Mucosa of descending colon (tissue), 3 donors: ENCODE measurements around the gene SCN8A. TPM values are rescaled to one million over a fixed set of nuclear protein-coding genes. Genes with fewer than 3 reads are reported as not detected.

ENCODE experiments used
- ATAC-seq: fragments of 200-7000 bp; cut with Tn5 transposase; one replicate; pipeline ENCODE4 v1.9.1; 2020; ENCODE audit warnings: mild to moderate bottlenecking, moderate library complexity
- DNase-seq, 3 donors: peaks; one replicate each; pipeline ENCODE4 v3.0.0-alpha.2; 2020
- H3K36me3 ChIP-seq: fragments of 200-600 bp; one replicate; pipeline ENCODE4 v1.8.0; 2021; ENCODE audit warnings: low read depth, mild to moderate bottlenecking
- H3K4me1 ChIP-seq: fragments of 200-600 bp; one replicate; pipeline ENCODE4 v1.8.0; 2021; ENCODE audit warnings: low read depth, mild to moderate bottlenecking
- H3K4me3 ChIP-seq: fragments of 200-600 bp; one replicate; pipeline ENCODE4 v1.8.0; 2021; ENCODE audit warnings: mild to moderate bottlenecking
- H3K9me3 ChIP-seq: fragments of 200-600 bp; one replicate; pipeline ENCODE4 v1.8.0; 2021; ENCODE audit warnings: mild to moderate bottlenecking
- CTCF ChIP-seq: fragments of 200-600 bp; IDR thresholded peaks from one replicate; pipeline ENCODE4 v1.8.0; 2022; ENCODE audit warnings: antibody characterized with exemption, mild to moderate bottlenecking
- intact Hi-C, 2 donors: fragments of 100-400 bp; cut with DNase I in 1 of 2; cut with micrococcal nuclease in 1 of 2; formaldehyde crosslinking; loops; one replicate each; pipeline versions ENCODE4 v1.11.0 to v1.11.1; 2022; cut with DNase I, micrococcal nuclease
- total RNA-seq, 3 donors: library from RNA; stranded (reverse); fragmentation: NEBNext Ultra II Directional in 2 of 3; extraction: Animal tissue kit (Norgen Biotek cat#: 25700) in 2 of 3; gene quantifications; one replicate each; pipeline versions ENCODE4 v1.2.1 to v1.2.4, GENCODE V29; 2021 to 2023
- donor health status: DM: no; HTN: no; CAD: no; lungs with moderate emphysema.
- donor health status: DM: no; HTN: no; CAD: no.
- donor health status: DM: no; HTN: yes; CAD: no.

SCN8A gene
- total RNA-seq, 3 donors from 2014 or later: 2.7 to 5.2 (median 3.6) TPM

- Histone ChIP-seq H3K4me1 (no peaks in the 10 kb centered on the region), H3K4me3 (no peak overlapping the region), H3K36me3 (no peaks in the 10 kb centered on the region), H3K9me3 (peaks cover 3% of the 10 kb centered on the region)
- no peak for TF ChIP-seq CTCF
- no peak for DNase-seq
- ATAC-seq: no peak
- intact Hi-C loops: no loop called here
Observed at GRCh38 chr12:51647647-51648046, 56.6 kb downstream of the SCN8A start.

GRCh38 chr12:51653431-51653830 is 62.4 kb downstream of the SCN8A start:
- Histone ChIP-seq H3K4me1 (no peaks in the 10 kb centered on the region), H3K9me3 (peaks cover 3% of the 10 kb centered on the region), H3K4me3 (no peak overlapping the region), H3K36me3 (no peaks in the 10 kb centered on the region)
- TF ChIP-seq CTCF: no peak
- no peak for DNase-seq
- ATAC-seq: no peak
- intact Hi-C loops: no loop called here

- no peak for TF ChIP-seq CTCF
- H3K4me3 ChIP-seq: no peak overlapping the region
- H3K9me3 ChIP-seq: no peaks in the 10 kb centered on the region
- DNase-seq: no peak
- H3K4me1 ChIP-seq: no peaks in the 10 kb centered on the region
- ATAC-seq: no peak
- intact Hi-C loops: no loop called here
- no peaks in the 10 kb centered on the region for H3K36me3 ChIP-seq
Observed at GRCh38 chr12:51661199-51661598, 70.2 kb downstream of the SCN8A start.

- DNase-seq (no peak), ATAC-seq (no peak)
- intact Hi-C loops: no loop called here
- no peak overlapping the region for H3K4me3 ChIP-seq
- no peaks in the 10 kb centered on the region for H3K4me1 ChIP-seq
- no peak for TF ChIP-seq CTCF
- no peaks in the 10 kb centered on the region for H3K36me3 ChIP-seq
- no peaks in the 10 kb centered on the region for H3K9me3 ChIP-seq
Observed at GRCh38 chr12:51661836-51662235, 70.8 kb downstream of the SCN8A start.

GRCh38 chr12:51662728-51663154 is 71.7 kb downstream of the SCN8A start:
- intact Hi-C loops: no loop called here
- Histone ChIP-seq H3K4me1 (no peaks in the 10 kb centered on the region), H3K36me3 (no peaks in the 10 kb centered on the region), H3K9me3 (no peaks in the 10 kb centered on the region), H3K4me3 (no peak overlapping the region)
- ATAC-seq (peak; percentile 66), DNase-seq (no peak)
- TF ChIP-seq CTCF: no peak

- ATAC-seq (no peak), DNase-seq (no peak)
- Histone ChIP-seq H3K4me3 (no peak overlapping the region), H3K9me3 (no peaks in the 10 kb centered on the region), H3K36me3 (no peaks in the 10 kb centered on the region), H3K4me1 (no peaks in the 10 kb centered on the region)
- TF ChIP-seq CTCF: no peak
- intact Hi-C loops: no loop called here
Observed at GRCh38 chr12:51663390-51663789, 72.4 kb downstream of the SCN8A start.
